Measurements from ENCODE around the gene BCL2. TPM values are rescaled to one million over a fixed set of nuclear protein-coding genes. Genes with fewer than 3 reads are reported as not detected.

Gene BCL2
- total RNA-seq, 2 experiments from 2014 or later: 102 to 109 TPM

DNA sequence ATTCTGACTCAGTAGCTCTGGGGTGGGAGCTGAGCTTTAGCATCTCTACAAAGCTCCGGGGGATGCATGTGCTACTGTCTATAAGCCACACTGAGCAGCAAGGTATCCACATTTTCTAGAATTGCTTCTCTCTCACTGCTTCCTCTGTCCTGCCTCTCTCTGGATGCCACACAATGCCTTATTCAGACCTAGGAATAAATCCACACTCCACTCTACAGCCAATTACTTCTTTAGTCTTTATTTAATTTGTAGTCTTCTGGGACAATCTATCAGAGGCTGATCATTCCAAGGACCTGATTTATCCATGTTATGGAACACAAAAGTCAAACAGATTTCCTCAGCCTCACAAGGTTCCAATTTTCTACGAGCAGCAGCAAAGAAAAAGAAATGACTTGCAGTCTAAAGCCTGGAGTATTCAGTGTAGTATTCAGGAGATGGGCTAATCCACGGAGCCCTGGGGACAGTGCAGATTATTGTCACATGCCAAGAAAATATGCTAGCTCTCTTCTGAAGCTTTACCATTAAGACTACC, 4.4 kb downstream of the BCL2 start:
- Mint-ChIP-seq H3K36me3 (ENCODE audit: low read depth) (peaks cover 85% of the 10 kb centered on the region), H3K4me3 (peak overlapping the region; percentile 92), H3K27ac (peak overlapping the region; percentile 68), H3K27me3 (no peaks in the 10 kb centered on the region), H3K9me3 (no peaks in the 10 kb centered on the region), H3K4me1 (peaks cover 54% of the 10 kb centered on the region)
- POLR2A ChIA-PET: interaction anchor here (0.6 to 2.6 kb wide), 21 partner anchors 9 to 1124 kb away, joined by 3 to 13 read pairs (median 4); no protein-coding TSS in a partner anchor
- CTCF ChIA-PET: interaction anchor here (0.6 to 2.2 kb wide), 5 partner anchors 10 to 183 kb away, joined by 3 to 9 read pairs (median 4); no protein-coding TSS in a partner anchor
- DNase-seq: no peak

DNA sequence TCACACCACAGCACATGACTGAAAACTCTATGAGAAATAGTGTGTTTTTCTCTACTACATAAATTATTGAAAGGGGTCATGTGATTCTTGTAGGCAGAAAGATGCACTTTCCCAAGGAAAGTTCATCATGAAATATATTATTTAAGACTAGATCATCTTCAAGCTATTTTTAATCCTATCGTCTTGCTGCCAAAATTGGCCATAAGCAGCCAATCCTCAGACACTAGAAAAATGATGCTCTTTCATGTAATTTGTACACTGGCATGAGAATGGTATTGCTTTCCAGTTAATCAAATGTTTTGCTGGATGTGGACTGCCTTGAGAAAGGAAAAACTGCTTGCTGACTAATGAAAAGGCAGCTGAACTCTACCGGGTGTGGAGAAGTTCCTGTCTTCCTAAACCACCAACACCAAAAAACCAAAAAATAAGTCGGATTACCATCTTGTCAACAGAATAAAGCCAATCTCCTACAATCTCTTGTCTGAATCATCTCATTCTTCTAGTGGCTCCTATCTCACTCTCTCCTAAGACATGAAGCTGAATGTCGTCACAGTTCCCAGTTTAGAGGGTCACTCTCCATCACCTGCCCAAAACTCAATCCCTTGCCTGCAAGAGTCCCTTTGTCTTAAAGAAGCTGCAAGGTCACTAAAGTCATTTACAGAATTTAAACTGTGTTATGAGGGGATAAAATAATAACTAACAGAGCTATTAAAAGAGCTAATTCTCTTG, 5.3 kb downstream of the BCL2 start:
- Mint-ChIP-seq H3K36me3 (ENCODE audit: low read depth) (peaks cover 89% of the 10 kb centered on the region), H3K27ac (peak overlapping the region; percentile 48), H3K9me3 (no peaks in the 10 kb centered on the region), H3K4me3 (peak overlapping the region; percentile 92), H3K4me1 (peaks cover 62% of the 10 kb centered on the region), H3K27me3 (no peaks in the 10 kb centered on the region)
- ChIA-PET CTCF (interaction anchor here (0.8 to 2.2 kb wide), 7 partner anchors 9 to 182 kb away, joined by 3 to 9 read pairs (median 4); no protein-coding TSS in a partner anchor), POLR2A (interaction anchor here (0.8 to 2.6 kb wide), 23 partner anchors 8 to 180 kb away, joined by 3 to 13 read pairs (median 4); no protein-coding TSS in a partner anchor)
- DNase-seq: no peak

DNA sequence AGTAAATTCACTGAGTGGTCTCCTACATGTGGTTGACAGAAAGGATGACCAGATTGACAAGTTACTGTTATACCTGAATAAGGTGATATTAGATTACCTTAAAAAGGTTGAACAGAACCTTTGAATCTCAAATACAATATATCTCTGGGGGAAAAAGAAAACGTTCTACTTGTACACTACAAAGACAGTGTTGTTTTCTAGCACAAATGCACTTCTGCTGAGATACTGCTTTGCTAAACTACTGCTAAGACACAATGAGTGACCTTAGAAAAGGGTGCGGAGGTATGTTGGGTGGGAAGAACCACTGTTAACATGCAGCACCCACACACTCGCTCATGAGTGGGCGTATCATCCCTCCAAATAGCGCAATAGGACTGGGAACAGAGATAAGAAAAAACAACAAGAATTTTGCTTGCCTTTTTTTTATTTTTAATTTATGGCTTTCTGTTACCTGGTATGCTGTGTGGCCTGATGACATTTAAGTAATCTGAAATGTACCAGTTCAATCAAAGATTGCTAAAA, 6.1 kb downstream of the BCL2 start:
- H3K4me1 Mint-ChIP-seq: peaks cover 66% of the 10 kb centered on the region
- CTCF ChIA-PET: interaction anchor here (0.9 to 1.5 kb wide), 3 partner anchors 10 to 181 kb away, joined by 3 to 4 read pairs (median 4); no protein-coding TSS in a partner anchor
- H3K36me3 Mint-ChIP-seq (ENCODE audit: low read depth): peaks cover 82% of the 10 kb centered on the region
- no peaks in the 10 kb centered on the region for H3K9me3 Mint-ChIP-seq
- peak overlapping the region; percentile 40 for H3K27ac Mint-ChIP-seq
- H3K4me3 Mint-ChIP-seq: peak overlapping the region; percentile 92
- DNase-seq: no peak
- no peaks in the 10 kb centered on the region for H3K27me3 Mint-ChIP-seq
- POLR2A ChIA-PET: interaction anchor here (1.0 to 2.6 kb wide), 9 partner anchors 12 to 113 kb away, joined by 3 to 13 read pairs (median 6); no protein-coding TSS in a partner anchor

DNA sequence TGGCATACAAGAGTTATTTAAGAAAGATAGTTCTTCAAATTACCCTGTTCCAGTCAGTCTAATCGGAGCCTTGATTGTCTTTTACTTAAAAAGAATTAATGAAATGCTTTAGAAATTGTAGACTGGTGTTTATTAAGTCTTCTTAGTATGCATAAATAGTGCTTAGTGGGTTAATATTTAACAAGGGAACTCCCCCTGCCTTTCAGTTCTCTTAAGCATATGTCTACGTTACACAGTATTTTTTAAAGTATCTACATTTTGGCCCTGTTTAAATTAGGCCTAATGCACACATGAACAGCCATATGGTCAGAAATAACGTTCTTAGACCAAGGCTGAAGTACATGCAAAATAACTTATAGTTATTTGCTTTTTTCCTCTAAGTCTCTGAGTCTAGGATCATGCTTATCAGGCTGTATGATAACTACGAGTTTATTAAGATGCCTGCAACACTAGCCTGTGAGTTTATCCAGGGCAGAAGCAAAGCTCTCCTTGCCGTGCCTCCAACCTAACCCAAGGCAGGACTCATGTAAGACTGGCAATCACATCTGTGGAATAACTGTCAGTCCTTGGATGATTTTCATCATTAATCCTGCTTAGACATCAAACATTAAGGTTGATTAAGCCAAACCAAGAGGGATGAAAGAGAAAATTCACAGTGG, 6.7 kb downstream of the BCL2 start:
- peak overlapping the region; percentile 40 for H3K27ac Mint-ChIP-seq
- peaks cover 71% of the 10 kb centered on the region for H3K4me1 Mint-ChIP-seq
- CTCF ChIA-PET: interaction anchor here (0.8 kb wide), 1 partner anchor 101 kb away, joined by 3 read pairs; no protein-coding TSS in a partner anchor
- H3K9me3 Mint-ChIP-seq: no peaks in the 10 kb centered on the region
- DNase-seq: no peak
- POLR2A ChIA-PET: interaction anchor here (1.2 to 1.5 kb wide), 2 partner anchors 22 to 99 kb away, joined by 4 to 5 read pairs; no protein-coding TSS in a partner anchor
- H3K4me3 Mint-ChIP-seq: peak overlapping the region; percentile 58
- H3K27me3 Mint-ChIP-seq: no peaks in the 10 kb centered on the region
- H3K36me3 Mint-ChIP-seq (ENCODE audit: low read depth): peaks cover 82% of the 10 kb centered on the region

DNA sequence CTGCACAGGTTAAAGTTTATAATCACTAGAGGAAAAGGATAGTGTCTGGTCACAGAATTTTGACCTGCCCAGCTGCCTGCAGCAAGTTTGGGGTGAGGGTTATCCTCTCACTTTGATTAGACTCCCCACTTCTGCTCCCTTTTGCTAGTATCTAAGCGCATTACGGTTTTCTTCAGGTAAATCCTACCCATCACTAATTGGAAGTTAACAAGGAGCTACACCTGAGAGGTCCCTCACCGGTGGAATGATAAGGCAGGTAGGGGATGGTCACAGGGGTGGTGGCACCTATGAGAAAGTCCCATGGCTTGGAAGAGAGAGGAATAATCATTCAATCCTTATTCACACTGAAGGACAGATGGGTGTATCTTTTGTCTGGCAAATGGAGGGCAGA, 7.6 kb downstream of the BCL2 start:
- ChIA-PET POLR2A (interaction anchor here (1.2 to 1.9 kb wide), 4 partner anchors 11 to 98 kb away, joined by 4 to 5 read pairs (median 4); no protein-coding TSS in a partner anchor), CTCF (interaction anchor here (0.8 to 1.4 kb wide), 3 partner anchors 11 to 153 kb away, joined by 3 to 7 read pairs (median 3); no protein-coding TSS in a partner anchor)
- Mint-ChIP-seq H3K27me3 (no peaks in the 10 kb centered on the region), H3K36me3 (ENCODE audit: low read depth) (peaks cover 80% of the 10 kb centered on the region), H3K4me1 (peaks cover 79% of the 10 kb centered on the region), H3K4me3 (no peak overlapping the region), H3K9me3 (no peaks in the 10 kb centered on the region), H3K27ac (peak overlapping the region; percentile 12)
- no peak for DNase-seq

DNA sequence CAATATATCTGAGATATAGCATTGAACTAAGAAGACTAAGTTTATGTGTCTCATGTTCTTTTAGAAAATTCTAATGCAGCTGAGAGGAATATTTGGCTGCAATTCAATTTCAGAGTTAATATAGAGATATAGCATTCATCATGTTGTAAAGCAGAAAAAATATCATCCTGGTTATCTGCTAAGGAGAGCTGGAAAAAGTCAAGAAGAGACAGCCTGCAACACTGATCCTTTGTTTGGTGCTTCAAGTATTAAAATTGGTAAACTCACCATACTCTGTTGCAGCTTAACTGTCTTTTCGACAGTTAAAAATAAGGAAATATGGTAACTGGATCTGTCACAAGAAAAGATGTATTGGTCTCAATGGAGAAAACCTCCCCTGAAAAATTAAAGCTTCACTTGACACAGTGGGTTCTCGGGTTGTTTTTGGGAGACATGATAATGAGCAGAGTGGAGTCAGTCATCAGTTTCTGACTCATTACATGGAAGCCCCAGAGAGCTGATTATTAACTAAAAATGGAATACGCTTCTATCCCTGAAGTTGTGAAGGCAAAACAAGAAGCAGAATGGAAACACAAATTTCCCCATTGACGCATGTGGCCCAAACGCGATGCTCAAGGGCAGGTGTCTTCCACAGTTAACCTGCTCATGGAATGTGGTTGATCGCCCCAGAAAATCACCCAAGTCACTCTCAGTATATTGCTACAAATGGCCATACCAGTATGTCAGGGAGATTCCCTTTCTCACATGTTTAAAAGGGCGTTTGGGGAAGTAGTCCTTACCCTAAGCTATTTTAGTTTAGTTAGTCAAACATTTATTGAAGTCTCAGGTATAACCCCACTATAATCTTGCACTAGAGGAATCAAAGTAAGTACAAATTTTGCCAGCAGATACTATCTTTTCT, 8.2 kb downstream of the BCL2 start:
- Mint-ChIP-seq H3K4me1 (peaks cover 84% of the 10 kb centered on the region), H3K9me3 (no peaks in the 10 kb centered on the region), H3K27ac (no peak overlapping the region), H3K36me3 (ENCODE audit: low read depth) (peaks cover 80% of the 10 kb centered on the region), H3K4me3 (no peak overlapping the region), H3K27me3 (no peaks in the 10 kb centered on the region)
- ChIA-PET CTCF (interaction anchor here (1.0 to 1.4 kb wide), 5 partner anchors 12 to 154 kb away, joined by 3 to 7 read pairs (median 3); no protein-coding TSS in a partner anchor), POLR2A (interaction anchor here (1.1 to 1.9 kb wide), 5 partner anchors 8 to 182 kb away, joined by 3 to 5 read pairs (median 4); partner anchors contain the start of gene BCL2)
- no peak for DNase-seq

DNA sequence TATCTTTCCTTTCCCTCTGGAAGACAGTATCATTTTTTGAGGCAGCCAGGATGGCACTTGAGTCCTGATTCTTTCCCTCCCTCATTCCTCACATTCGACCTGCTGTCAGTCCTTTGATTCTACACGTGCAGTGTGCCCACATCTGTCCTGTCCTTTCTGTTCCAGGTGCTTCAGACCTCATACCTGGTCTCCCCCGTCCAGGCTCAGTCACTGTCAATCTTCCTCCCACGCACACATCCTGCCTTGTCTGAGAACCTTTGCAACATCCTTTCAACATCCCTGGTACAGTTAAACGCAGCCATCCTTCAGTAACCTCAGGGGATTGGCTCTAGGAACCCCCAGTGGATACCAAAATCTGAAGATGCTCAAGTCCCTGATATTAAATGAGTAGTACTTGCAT, 10.1 kb downstream of the BCL2 start:
- H3K4me1 Mint-ChIP-seq: peaks cover 87% of the 10 kb centered on the region
- H3K4me3 Mint-ChIP-seq: no peak overlapping the region
- peak overlapping the region; percentile 51 for H3K27ac Mint-ChIP-seq
- H3K27me3 Mint-ChIP-seq: no peaks in the 10 kb centered on the region
- H3K36me3 Mint-ChIP-seq (ENCODE audit: low read depth): peaks cover 75% of the 10 kb centered on the region
- no peak for DNase-seq
- CTCF ChIA-PET: no interaction called here
- no peaks in the 10 kb centered on the region for H3K9me3 Mint-ChIP-seq
- POLR2A ChIA-PET: interaction anchor here (13.7 kb wide), 1 partner anchor 9 kb away, joined by 112 read pairs; the partner anchor contains the start of gene BCL2

DNA sequence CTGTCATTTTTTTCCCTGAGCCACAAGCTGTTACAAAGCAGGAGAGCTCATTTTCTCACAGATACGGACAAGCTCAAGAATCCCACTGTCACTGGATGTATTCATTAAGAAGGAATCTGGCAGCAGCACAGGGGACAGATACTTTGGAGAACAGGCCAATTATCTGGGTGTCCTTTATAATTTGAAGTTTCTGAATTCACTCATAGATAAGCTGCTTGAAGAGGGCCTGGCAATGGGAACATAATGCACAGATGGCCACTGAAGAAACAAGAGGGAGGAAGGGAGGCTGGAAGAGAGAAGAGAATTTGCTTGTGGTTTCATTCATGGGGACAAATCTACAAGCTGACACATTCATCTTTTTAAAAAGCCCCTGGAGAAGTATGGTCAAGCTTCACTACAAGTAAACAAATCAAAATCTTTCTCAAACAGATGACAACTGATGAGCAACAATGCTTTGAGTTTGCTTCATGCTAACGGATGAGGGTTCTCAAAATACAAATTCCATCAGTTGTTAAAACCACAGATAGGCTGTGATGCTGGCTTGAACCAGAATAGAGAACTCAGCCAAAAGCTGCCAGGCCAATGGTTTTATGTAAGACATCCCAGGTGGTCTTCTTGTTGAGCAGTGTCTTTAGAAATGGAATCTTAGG, 11.9 kb downstream of the BCL2 start:
- ChIA-PET CTCF (interaction anchor here (0.9 to 1.7 kb wide), 4 partner anchors 9 to 176 kb away, joined by 3 to 6 read pairs (median 4); no protein-coding TSS in a partner anchor), POLR2A (interaction anchor here (0.6 to 13.7 kb wide), 4 partner anchors 9 to 146 kb away, joined by 3 to 112 read pairs (median 4); partner anchors contain the start of gene BCL2)
- Mint-ChIP-seq H3K4me3 (no peak overlapping the region), H3K4me1 (peaks cover 84% of the 10 kb centered on the region), H3K27me3 (no peaks in the 10 kb centered on the region), H3K36me3 (ENCODE audit: low read depth) (peaks cover 70% of the 10 kb centered on the region), H3K9me3 (no peaks in the 10 kb centered on the region), H3K27ac (no peak overlapping the region)
- no peak for DNase-seq

DNA sequence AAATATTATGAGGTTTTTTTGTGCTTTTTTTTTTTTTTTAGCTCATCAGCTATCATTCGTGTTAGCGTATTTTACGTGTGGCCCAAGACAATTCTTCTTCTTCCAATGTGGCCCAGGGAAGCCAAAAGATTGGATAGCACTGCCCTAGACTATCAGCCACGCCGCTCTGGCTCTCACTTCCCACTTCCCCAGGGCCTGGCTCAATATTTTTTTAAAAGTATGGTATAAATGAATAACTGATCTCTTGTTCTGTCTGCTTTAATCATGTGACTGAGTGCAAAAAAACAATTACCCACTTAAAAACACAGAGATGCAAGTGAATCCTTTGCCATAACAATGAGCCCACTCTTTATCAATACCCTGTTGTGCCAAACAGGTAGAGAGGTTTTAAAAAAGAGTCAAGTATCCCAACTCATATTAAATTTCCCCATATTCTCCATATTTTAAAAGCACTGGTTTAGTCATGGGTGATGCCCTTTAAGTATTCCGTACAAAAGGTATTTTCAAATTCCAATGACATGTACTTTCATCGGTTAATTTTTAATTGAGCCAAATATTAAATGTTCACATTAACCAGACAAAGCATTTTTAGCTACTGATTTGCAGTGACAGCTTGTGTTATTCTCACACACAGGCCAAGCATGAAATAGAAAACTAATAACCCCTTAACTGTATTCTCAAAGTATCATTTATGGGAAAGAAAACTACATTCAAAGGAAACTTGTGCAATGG, 12.6 kb downstream of the BCL2 start:
- Mint-ChIP-seq H3K27me3 (no peaks in the 10 kb centered on the region), H3K27ac (no peak overlapping the region), H3K36me3 (ENCODE audit: low read depth) (peaks cover 74% of the 10 kb centered on the region), H3K9me3 (no peaks in the 10 kb centered on the region), H3K4me3 (no peak overlapping the region), H3K4me1 (peaks cover 84% of the 10 kb centered on the region)
- ChIA-PET POLR2A (interaction anchor here (0.6 to 13.7 kb wide), 4 partner anchors 8 to 145 kb away, joined by 3 to 112 read pairs (median 4); partner anchors contain the start of gene BCL2), CTCF (interaction anchor here (0.9 to 1.7 kb wide), 4 partner anchors 8 to 176 kb away, joined by 3 to 6 read pairs (median 4); no protein-coding TSS in a partner anchor)
- DNase-seq: no peak

DNA sequence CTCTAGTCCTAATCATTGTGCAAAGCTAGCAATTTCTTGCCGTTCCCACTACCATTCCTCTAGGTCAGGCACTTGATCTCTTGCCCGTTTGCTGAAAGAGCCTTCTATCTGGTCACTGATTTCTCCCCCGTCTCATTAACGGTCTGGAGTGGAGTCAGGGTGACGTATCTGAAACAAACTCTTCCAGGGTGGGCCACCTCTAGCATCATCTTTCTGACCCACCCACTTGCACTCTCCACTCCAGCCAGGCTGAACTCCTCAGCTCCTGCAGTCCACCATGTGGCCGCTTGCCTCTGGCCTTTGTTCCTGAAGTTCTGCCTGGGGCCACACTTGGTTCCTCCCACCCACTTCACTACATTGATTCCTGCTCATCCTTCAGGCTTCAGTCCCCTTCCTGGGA, 13.3 kb downstream of the BCL2 start:
- peaks cover 72% of the 10 kb centered on the region for H3K36me3 Mint-ChIP-seq (ENCODE audit: low read depth)
- DNase-seq: no peak
- ChIA-PET POLR2A (interaction anchor here (0.8 to 13.7 kb wide), 2 partner anchors 9 to 12 kb away, joined by 3 to 112 read pairs; partner anchors contain the start of gene BCL2), CTCF (interaction anchor here (1.3 to 1.4 kb wide), 2 partner anchors 8 to 12 kb away, joined by 3 to 4 read pairs; no protein-coding TSS in a partner anchor)
- no peaks in the 10 kb centered on the region for H3K9me3 Mint-ChIP-seq
- peaks cover 83% of the 10 kb centered on the region for H3K4me1 Mint-ChIP-seq
- H3K27ac Mint-ChIP-seq: peak overlapping the region; percentile 16
- H3K27me3 Mint-ChIP-seq: no peaks in the 10 kb centered on the region
- no peak overlapping the region for H3K4me3 Mint-ChIP-seq

Measured in activated CD4-positive, alpha-beta memory T cell treated with anti-CD3 and anti-CD28 coated beads, Interleukin-2, amount 10 ng/mL, durations not matched to agents 7 days and 5 days (primary cell).